Stimulated activated CD8-positive, alpha-beta memory T cell treated with anti-CD3 and anti-CD28 coated beads, Interleukin-12 subunit alpha, Interleukin-12 subunit beta, amount 100 ng/mL, for 24 hours (primary cell): Measurements from ENCODE around the gene QRICH2.
"Not testable (repeated sequence)": the region's sequence is repeated elsewhere in the genome, so short reads cannot be mapped to it uniquely, and the experiment has no call there.

Source experiments
- DNase-seq: peaks from one replicate; pipeline ENCODE4 v3.0.0-alpha.2; 2020; ENCODE audit errors: extremely low read depth

The QRICH2 gene

GRCh38 chr17:76278268-76278908, 29.7 kb downstream of the QRICH2 start:
- DNase-seq = no peak

DNA sequence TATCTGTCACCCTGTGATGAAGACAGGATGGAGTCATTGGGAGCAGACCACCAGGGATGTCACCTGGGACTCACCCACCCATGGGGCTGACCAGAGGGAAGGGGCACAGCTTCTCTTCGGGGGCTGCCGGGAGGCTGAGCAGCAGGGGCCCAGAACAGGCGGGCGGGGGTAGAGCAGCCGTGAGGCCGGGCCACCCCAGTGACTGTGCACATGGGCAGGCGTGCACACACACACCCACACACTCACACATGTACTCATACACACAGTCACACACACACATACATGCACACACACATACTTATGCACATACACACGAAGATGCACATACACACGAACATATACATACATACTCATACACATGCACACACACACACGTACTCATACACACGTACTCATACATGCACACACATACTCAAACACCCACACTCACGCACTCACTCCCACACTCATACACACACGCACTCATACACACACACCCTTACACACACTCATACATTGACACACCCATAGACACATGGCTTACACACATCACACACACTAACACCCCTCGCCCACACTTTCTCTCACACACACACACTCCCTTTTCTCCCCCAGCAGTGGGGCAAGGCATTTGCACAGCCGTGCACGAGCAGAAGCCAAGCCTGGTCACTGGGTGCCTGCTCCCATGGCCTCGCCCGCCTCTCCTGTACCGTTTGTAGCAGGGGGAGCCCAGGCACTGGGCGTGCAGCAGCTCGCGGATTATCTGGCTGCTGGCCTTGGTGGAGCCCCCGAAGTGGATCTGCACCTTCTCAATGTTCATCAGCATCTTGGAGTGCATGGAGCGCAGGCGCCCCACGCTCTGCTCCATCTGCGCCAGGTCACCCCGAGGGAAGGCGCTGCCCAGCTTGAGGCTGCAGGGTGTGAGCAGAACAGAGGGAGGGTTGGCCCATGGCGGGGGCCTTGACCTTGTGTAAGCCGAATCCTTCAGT, 30.5 kb downstream of the QRICH2 start:
- no peak for DNase-seq

DNA sequence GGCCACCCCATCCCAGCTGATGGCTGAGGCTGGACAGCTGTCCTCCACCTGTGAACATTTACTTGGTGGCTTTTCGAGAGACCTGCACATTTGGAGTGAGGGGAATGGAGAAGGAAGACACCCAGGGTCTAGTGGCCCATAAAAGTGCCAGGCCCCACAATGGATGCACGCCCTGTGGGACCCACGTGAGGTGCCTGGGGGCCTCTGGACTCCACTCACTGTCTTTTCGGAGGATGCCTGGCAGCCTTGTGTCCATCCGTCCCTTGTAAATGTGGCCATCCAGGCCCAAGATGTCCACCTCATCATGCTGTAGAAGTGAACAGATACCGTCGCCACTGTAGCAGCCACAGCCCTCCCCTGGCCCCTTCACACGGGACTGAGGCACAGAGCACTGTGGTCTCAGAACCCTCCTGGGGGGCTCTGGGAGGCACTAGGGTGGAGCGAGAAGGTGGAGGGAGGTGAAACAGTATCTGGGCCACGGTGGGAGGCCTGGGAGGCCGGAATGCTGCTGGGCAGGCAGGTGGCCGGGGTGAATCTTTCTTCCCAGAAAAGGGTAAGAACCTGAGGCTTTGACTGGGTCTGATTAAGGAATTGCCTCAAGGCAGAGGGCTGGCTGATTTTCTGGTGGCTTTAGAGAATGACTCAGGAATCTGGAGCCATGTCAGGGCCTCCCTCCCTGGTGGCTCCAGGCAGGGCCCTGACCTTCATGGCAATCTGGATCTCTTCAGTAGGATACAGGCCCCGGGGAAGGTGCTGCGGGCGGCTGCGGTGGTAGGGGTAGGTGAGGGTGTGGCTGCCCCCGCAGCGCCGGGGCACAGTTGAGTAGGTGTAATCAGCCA, 31.4 kb downstream of the QRICH2 start:
- DNase-seq = no peak

GRCh38 chr17:76276069-76276431, 32.0 kb downstream of the QRICH2 start:
- no peak for DNase-seq

- no peak for DNase-seq
Observed at GRCh38 chr17:76275382-76276068, 32.6 kb downstream of the QRICH2 start.

DNA sequence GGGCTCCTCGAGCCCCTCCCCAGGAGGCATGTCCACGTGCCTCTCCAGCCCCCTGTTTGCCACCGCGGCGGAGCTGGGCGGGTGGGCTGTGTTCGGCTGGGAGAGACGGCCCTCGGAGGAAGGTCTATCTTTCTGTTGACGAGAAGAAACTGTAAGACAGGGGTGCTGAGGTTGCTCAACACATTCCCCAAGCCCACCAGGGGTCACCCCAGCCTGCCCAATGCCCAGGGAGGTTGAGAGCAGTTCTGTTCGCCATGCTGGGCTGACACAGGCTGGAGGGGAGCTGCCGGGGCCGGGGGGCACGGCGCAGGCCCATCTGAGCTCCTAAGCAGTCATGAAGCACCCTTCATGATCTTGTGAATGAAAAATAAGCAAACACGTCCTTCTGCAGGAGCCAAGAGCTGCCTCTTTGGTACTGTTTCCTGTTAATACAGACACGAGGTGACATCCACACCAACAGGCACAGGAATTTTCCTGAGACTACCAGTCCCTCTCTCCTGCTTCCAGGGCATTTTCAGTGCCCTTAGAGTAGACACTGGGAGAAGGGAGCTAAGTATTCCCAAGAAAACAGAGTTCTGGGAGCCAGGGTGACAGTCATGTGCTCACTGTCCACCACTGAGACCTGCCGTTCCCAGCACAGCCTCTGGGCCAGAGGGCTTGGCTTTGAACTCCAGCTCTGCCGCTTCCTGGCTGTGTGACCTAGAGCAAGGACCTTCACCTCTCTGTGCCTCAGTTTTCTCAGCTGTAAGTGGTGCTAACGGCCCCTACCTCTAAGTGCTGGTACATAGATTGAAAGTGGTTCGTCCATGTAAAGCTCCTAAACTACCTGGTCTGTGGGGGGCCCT, 33.7 kb downstream of the QRICH2 start:
- no peak for DNase-seq

DNA sequence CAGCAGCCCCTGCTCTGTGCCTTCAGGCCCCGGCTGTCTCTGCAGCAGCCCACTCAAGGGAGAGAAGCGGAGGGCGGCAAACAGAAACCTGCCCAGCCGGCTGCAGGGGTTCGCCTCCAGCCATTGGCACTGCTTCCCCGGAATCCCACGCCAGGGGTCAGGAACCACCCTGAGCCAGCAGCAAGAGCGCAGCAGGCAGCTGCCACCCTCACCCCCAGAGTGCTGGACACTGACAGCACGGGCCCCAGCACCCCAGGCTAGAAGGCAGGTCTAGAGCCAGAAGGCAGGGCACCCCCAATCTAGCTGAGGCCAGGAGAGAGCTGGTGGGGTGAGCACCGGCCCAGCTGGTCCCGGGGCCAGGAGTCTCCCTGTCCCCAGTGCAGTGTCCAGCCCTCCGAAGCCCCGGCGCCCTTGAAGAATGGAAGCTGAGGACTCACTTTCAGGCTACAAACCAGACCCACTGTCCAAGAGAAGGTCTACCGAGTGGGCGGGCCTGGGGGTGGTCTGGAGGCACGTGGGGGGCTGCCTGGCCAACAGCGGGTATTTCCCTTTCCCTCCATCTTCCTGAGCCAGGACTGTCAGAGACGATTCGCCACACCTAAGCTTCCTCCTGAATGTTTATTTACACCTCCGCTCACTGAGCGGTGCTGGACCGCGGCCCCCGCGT, 34.5 kb downstream of the QRICH2 start:
- DNase-seq = no peak

DNA sequence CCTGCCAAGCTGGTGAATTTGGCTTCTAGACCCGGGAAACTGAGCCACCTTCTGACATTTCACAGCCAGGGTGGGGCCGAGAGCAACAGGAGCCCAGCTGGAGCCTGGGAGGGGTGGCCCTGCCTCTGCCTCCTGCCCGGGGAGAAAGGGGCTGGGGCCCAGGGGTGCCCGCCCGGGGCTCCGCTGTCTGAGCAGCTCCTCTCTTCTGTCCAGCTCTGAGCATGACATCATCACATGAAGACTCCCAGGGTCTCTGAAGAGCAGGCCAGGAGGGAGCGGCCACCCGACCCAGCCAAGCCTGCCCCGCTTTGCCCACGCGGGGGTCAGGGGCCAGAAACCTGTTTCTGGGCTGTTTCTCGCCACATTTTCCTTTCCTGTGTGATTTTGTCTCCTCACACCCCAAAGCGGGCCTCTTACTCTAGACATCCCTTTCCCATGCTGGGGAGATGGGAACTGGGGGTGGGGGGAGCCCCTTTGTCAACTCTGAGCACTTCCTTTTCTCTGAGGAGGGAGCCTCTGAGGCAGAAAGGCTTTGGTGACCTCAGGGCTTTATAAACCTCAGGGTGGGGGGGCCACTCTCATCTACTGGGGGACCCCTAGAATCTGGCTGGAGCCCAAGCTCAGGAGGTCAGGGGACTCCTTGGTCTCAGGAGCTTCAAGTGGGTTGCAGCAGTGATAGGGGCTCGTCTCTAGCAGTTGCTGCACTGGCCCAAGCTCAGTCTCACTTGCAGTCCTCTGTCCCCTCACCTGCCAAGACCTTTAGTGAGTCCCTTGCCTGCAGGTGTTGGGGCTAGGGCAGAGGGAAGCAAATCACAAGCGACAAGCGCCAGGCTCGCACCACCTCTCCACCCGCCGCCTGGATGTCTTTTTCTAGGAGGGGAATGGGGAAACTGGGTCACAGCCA, 35.3 kb downstream of the QRICH2 start:
- no peak for DNase-seq

DNA sequence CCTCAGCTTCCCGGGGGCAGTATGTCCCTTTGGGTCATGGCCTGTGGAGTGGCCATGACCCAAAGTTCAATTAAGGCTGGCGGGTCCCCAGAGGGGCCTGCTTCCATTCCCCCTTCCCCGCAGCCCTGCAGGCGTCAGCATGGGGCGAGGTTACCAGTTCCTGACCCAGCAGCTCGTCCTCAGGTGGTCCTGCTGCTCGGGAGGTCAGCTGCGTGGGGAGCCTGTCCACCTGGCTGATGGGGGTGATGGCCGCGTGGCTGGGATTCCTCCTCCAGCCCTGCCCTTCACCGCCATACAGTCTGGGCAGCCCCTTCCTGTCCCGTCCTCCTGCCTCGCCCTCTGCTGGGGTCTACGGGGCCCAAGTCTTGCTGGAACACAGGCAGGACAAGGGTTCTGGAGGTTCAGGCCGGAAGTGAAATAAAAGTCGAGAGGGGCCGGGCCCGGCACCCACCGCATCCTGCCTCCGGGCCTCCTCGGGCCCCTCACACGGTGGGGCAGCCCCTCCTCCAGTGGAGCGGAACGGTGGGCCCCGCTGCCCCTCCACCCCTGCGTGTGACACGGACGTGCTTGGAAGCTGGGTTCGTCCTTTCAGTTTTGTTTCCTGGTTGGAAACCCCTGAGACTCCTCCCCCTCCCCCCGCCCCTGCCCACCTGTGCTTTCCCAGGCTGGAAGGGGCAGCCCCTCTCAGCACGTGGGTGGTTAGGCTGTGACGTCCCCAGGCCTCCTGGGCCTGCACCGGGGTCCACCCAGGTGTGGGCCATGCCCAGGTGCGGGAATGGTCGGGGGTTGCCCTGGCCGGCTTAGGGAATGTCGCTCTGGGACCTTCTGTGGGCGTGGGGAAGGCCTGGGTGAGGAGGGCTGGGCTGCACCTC, 36.2 kb downstream of the QRICH2 start:
- DNase-seq = peak; percentile 82

DNA sequence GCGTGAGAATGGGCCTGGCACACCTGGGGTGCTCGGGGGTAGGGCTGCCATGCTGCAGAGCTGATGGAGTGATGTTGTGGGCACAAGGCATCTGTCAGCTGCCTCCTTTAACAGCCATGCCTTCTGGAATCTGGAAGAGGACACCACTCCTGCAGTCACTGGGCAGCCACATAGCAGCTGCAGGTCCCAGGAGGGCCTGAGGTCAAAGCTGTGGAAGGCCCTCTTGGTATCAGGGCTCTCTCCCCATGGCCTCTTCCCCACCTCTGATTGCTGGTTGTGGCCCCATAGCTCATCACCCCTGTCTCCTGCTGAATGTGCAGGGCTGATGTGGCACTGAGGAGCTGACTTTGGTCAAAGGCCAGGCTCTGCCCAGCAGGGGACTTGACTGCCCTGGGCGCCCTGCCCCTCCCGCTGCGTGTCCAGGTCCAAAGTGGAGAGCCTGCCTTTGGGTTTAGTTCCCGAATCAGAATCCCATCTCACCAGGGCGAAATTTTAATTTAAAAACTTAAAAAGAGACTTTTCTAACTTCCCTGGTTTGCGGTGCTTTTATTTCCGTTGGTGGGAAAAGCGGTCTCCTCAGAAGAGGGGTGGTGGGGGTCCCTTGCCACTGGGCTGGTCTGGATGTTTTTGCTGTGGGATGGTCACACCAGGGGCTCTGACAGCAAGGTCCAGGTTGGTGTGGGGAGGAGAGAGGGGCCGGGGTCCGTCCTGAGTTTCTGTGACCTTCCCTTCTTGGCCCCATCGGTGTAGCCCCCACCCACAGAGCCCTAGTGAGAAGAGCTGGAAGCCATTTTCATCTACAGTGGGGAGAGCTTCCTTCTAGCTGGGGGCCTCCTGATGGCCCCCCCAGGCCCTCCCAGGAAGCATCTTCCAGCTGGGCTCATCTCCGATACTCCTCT, 37.1 kb downstream of the QRICH2 start:
- DNase-seq = no peak

DNA sequence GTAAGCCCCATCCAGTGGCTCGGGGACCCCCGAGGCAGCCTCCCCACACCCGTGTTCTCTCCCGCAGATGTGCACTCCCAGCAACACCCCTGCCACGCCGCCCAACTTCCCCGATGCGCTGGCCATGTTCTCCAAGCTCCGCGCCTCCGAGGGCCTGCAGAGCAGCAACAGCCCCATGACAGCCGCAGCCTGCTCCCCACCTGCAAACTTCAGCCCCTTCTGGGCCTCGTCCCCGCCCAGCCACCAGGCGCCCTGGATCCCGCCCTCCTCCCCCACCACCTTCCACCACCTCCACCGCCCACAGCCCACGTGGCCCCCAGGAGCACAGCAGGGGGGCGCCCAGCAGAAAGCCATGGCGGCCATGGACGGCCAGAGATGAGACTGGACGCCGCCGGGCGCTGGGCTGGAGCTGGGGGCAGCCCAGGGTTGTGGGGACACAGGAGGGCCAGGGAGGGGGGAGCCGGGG, 37.9 kb downstream of the QRICH2 start:
- DNase-seq = no peak

DNA sequence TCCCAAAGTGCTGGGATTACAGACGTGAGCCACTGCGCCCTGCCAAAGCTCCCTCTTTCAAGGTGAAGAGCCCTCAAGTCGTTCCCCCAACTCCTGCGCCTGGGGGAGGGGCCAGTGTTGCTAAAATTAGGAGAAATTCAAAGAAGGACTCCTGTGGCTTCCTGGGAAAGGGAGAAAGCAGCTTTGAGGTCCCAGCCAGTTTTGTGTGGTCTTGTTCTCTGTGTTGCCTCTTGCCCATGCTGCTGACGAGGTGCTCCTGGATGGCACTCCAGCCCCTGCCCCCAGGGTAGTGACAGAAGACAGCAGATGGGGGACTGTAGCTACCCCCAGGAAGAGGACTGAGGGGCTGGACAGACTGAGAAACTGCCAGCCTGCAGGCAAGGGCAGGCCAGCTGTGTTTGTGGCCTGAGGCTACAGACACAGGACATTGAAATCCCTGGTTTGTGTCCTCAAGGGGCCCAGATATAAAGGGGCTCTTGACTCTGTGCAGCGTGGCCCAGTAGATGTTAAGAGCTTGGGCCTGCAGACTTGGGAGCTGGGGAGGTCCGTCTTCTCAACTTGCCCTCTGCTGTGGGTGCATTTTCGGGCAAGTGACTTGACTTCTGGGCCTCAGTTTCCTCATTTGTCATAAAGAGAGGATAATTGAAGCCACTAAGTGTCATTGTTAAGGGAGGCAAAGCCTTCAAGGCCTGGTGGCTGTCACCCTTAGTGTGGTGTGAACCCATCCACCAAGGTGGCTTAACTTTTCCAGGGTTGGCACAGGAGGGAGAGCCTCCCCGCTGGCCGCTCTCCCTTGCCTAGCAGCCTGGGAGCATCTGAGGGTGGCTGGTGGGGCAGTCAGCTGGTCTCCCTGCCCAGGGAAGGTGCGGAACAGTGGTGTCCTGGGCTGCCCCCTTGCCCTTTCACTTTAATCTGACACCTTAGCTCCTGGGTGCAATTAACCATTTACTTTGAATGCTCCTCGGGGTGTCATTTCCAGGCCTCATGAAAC, 38.8 kb downstream of the QRICH2 start:
- no peak for DNase-seq

DNA sequence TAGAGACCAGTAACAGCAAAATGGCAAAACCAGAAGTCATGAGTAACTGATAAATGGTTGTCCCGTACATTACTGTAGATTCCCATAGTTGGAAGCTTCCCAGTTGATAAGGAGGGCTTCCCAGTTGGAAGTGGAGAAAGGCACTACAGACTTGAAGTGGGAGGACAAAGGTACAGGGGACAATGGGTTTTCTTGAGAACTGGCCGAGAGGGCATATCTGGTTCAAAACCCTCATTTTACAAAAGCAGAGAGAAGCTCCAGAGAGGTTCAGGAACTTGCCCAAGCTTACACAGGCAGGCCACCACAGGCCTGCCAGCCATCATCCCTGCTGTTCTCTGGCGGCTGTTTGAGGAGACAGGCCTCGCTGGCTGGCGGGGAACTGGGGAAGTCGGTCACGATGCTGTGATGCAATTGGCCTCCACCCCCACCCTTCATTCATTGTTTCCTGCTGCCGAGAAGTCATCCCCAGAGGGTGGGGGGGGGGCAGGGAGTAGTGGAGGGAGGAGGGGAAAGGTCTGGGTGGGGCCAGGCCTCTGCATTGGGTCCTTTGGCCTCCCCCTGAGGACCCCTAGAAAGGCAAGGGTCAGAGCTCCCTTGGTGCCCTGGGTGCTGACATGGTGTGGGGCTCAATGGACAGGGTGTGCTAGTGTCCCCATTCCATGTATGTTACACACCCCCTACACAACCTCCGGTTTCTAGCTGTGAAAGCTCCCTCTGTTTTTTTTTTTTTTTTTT, 39.9 kb downstream of the QRICH2 start:
- no peak for DNase-seq

- not testable (repeated sequence) for DNase-seq
Observed at GRCh38 chr17:76267581-76268001, 40.5 kb downstream of the QRICH2 start.

- DNase-seq = no peak
Observed at GRCh38 chr17:76267051-76267576, 41.0 kb downstream of the QRICH2 start.
